Lower lobe of right lung (tissue), 2 donors: Measurements from ENCODE around the gene SPTAN1. TPM values are rescaled to one million over a fixed set of nuclear protein-coding genes. Genes with fewer than 3 reads are reported as not detected.
A peak's percentile ranks its signal among the peaks of the same experiment; 100 is the strongest.

ENCODE experiments used
- ATAC-seq, 2 donors: fragments of 200-7000 bp; cut with Tn5 transposase; one replicate each; pipeline ENCODE4 v1.9.1; 2020 to 2022; ENCODE audit warnings: mild to moderate bottlenecking in 2 of 2, moderate library complexity in 2 of 2
- DNase-seq: peaks from one replicate; pipeline ENCODE4 v3.0.0-alpha.2; 2020
- H3K27ac ChIP-seq: fragments of 200-600 bp; one replicate; pipeline ENCODE4 v1.8.0; 2022
- H3K27me3 ChIP-seq: fragments of 200-600 bp; one replicate; pipeline ENCODE4 v1.8.0; 2022; ENCODE audit warnings: low read depth
- H3K36me3 ChIP-seq: fragments of 200-600 bp; one replicate; pipeline ENCODE4 v1.8.0; 2022; ENCODE audit warnings: mild to moderate bottlenecking
- H3K4me1 ChIP-seq: fragments of 200-600 bp; one replicate; pipeline ENCODE4 v1.8.0; 2022
- H3K4me3 ChIP-seq: fragments of 200-600 bp; one replicate; pipeline ENCODE4 v1.8.0; 2022; ENCODE audit warnings: mild to moderate bottlenecking
- H3K9me3 ChIP-seq: fragments of 200-600 bp; one replicate; pipeline ENCODE4 v1.8.0; 2022
- CTCF ChIP-seq: fragments of 200-600 bp; IDR thresholded peaks from one replicate; pipeline ENCODE4 v1.8.0; 2022; ENCODE audit warnings: antibody characterized with exemption, mild to moderate bottlenecking
- intact Hi-C: fragments of 100-400 bp; cut with DNase I; formaldehyde crosslinking; loops from one replicate; pipeline ENCODE4 v1.11.0; 2022
- total RNA-seq: library from RNA; stranded (reverse); fragmentation: NEBNext Ultra II Directional; extraction: Animal tissue kit (Norgen Biotek cat#: 25700); gene quantifications from one replicate; pipeline ENCODE4 v1.2.1, GENCODE V29; 2021
- donor health status: DM: no; HTN: yes; CAD: no; lungs with severe emphysema.

Gene SPTAN1
- total RNA-seq, 1 donor from 2014 or later = 305 TPM

- Histone ChIP-seq H3K9me3 (no peaks in the 10 kb centered on the region), H3K36me3 (peaks cover 63% of the 10 kb centered on the region), H3K27me3 (no peaks in the 10 kb centered on the region), H3K4me3 (peak overlapping the region; percentile 44), H3K27ac (peak overlapping the region; percentile 97), H3K4me1 (peaks cover 34% of the 10 kb centered on the region)
- intact Hi-C loops = no loop called here
- ATAC-seq = peak; percentile 83 to 85
- peak; percentile 88 for DNase-seq
- TF ChIP-seq CTCF = peak; percentile 18
These were observed 83.6 kb downstream of the SPTAN1 start for GRCh38 chr9:128636024-128636390.

- ATAC-seq (no peak), DNase-seq (no peak)
- no peak for TF ChIP-seq CTCF
- peaks cover 55% of the 10 kb centered on the region for H3K36me3 ChIP-seq
- H3K9me3 ChIP-seq = no peaks in the 10 kb centered on the region
- peak overlapping the region; percentile 97 for H3K27ac ChIP-seq
- peaks cover 34% of the 10 kb centered on the region for H3K4me1 ChIP-seq
- H3K27me3 ChIP-seq = no peaks in the 10 kb centered on the region
- no peak overlapping the region for H3K4me3 ChIP-seq
- intact Hi-C loops = no loop called here
These were observed 84.5 kb downstream of the SPTAN1 start for GRCh38 chr9:128636556-128637530.

- no peak for DNase-seq
These were observed 85.3 kb downstream of the SPTAN1 start for GRCh38 chr9:128637656-128638055.

GRCh38 chr9:128638580-128638979 is 86.2 kb downstream of the SPTAN1 start:
- H3K9me3 ChIP-seq = no peaks in the 10 kb centered on the region
- ATAC-seq = no peak
- peaks cover 38% of the 10 kb centered on the region for H3K36me3 ChIP-seq
- no peak for DNase-seq
- no peaks in the 10 kb centered on the region for H3K27me3 ChIP-seq
- H3K4me1 ChIP-seq = peaks cover 32% of the 10 kb centered on the region
- no peak for TF ChIP-seq CTCF
- no peak overlapping the region for H3K4me3 ChIP-seq
- no peak overlapping the region for H3K27ac ChIP-seq
- intact Hi-C loops = no loop called here

More at GRCh38 chr9:128637656-128638055, 85.3 kb downstream of the SPTAN1 start:
- H3K36me3 ChIP-seq = peaks cover 47% of the 10 kb centered on the region
- TF ChIP-seq CTCF = no peak
- peaks cover 34% of the 10 kb centered on the region for H3K4me1 ChIP-seq
- H3K27ac ChIP-seq = no peak overlapping the region
- no peaks in the 10 kb centered on the region for H3K27me3 ChIP-seq
- H3K9me3 ChIP-seq = no peaks in the 10 kb centered on the region
- H3K4me3 ChIP-seq = no peak overlapping the region
- intact Hi-C loops = no loop called here
- no peak for ATAC-seq

- peaks cover 13% of the 10 kb centered on the region for H3K4me1 ChIP-seq
- no peak overlapping the region for H3K4me3 ChIP-seq
- H3K27me3 ChIP-seq = no peaks in the 10 kb centered on the region
- no peaks in the 10 kb centered on the region for H3K9me3 ChIP-seq
- H3K36me3 ChIP-seq = peaks cover 26% of the 10 kb centered on the region
- DNase-seq = no peak
- no peak for ATAC-seq
- intact Hi-C loops = no loop called here
- TF ChIP-seq CTCF = no peak
- H3K27ac ChIP-seq = no peak overlapping the region
These were observed 88.2 kb downstream of the SPTAN1 start for GRCh38 chr9:128640603-128641002.
